ENCODE results near the gene FGF18. TPM values are rescaled to one million over a fixed set of nuclear protein-coding genes. Genes with fewer than 3 reads are reported as not detected.

FGF18 gene
- total RNA-seq, 1 experiment from 2014 or later = 1.7 TPM

DNA sequence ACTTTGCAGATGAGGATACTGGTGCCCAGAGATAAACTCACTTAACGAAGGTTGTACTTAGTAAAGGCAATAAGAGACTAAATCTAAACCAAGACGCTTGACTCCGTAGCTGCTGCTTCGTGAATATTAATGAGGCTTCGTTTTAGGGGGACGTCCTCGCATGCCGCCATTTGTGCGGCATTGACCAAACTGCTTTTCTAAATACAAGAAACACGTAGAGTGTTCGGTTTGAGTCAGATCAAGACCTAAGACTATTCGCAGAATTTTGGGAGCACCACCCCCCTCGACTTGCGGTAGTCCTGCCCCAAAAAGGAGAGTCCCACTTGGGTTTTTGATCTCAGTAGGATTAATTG lies 30.7 kb upstream of the FGF18 start:
- ATAC-seq (peak; percentile 0; the same call in 1 of the 2 replicates), DNase-seq (ENCODE audit: low read depth, low spot score) (no peak)
- peaks cover 23% of the 10 kb centered on the region for H3K4me1 ChIP-seq (ENCODE audit: control insufficient read depth, insufficient read depth, low read length)
- intact Hi-C loops (cut with micrococcal nuclease; ENCODE audit: unreplicated experiment) = no loop called here
- in situ Hi-C loops (cut with HindIII; ENCODE audit: low pct_unique_long_range_greater_than_20kb, low sequenced_read_pairs) = no loop called here
- no peaks in the 10 kb centered on the region for H3K27me3 ChIP-seq (ENCODE audit: control insufficient read depth, insufficient read depth, low read length)
- H3K4me3 ChIP-seq (ENCODE audit: low read depth in 2 of 2, low read length in 2 of 2) = peak overlapping the region; percentile 93 to 96
- H3K36me3 ChIP-seq (ENCODE audit: control insufficient read depth, insufficient read depth, low read length) = peaks cover 46% of the 10 kb centered on the region
- BruUV-seq (replicated peaks) = TSS peak; percentile 62
- no peak for TF ChIP-seq POLR2AphosphoS5 (IDR thresholded peaks at IDR 0.05; ENCODE audit: low read depth, low read length)
- TF ChIP-seq, protein P1, sequence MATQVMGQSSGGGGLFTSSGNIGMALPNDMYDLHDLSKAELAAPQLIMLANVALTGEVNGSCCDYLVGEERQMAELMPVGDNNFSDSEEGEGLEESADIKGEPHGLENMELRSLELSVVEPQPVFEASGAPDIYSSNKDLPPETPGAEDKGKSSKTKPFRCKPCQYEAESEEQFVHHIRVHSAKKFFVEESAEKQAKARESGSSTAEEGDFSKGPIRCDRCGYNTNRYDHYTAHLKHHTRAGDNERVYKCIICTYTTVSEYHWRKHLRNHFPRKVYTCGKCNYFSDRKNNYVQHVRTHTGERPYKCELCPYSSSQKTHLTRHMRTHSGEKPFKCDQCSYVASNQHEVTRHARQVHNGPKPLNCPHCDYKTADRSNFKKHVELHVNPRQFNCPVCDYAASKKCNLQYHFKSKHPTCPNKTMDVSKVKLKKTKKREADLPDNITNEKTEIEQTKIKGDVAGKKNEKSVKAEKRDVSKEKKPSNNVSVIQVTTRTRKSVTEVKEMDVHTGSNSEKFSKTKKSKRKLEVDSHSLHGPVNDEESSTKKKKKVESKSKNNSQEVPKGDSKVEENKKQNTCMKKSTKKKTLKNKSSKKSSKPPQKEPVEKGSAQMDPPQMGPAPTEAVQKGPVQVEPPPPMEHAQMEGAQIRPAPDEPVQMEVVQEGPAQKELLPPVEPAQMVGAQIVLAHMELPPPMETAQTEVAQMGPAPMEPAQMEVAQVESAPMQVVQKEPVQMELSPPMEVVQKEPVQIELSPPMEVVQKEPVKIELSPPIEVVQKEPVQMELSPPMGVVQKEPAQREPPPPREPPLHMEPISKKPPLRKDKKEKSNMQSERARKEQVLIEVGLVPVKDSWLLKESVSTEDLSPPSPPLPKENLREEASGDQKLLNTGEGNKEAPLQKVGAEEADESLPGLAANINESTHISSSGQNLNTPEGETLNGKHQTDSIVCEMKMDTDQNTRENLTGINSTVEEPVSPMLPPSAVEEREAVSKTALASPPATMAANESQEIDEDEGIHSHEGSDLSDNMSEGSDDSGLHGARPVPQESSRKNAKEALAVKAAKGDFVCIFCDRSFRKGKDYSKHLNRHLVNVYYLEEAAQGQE (IDR thresholded peaks at IDR 0.05; ENCODE audit: insufficient read depth in 1 of 2, low read depth in 2 of 2, low read length in 1 of 2) = no peak
- no peak for TF ChIP-seq SIN3A (IDR thresholded peaks at IDR 0.05; ENCODE audit: borderline replicate concordance, insufficient read depth, low read depth, low read length)
- TF ChIP-seq TCF7L2 (IDR thresholded peaks at IDR 0.05; ENCODE audit: low read depth, low read length) = no peak
- no peak for TF ChIP-seq CTCF (IDR thresholded peaks at IDR 0.05)
- POLR2A ChIA-PET = interaction anchor here (0.5 kb wide), 1 partner anchor 203 kb away, joined by 3 read pairs; no protein-coding TSS in a partner anchor
- H3K9me3 ChIP-seq (ENCODE audit: control insufficient read depth, insufficient read depth, low read depth, low read length) = no peaks in the 10 kb centered on the region
- H3K27ac ChIP-seq (ENCODE audit: low read length) = peak overlapping the region; percentile 88
- CTCF ChIA-PET = no interaction called here

GRCh38 chr5:171390883-171391677 lies 28.4 kb upstream of the FGF18 start:
- CTCF ChIA-PET = no interaction called here
- peaks cover 26% of the 10 kb centered on the region for H3K4me1 ChIP-seq (ENCODE audit: control insufficient read depth, insufficient read depth, low read length)

More at GRCh38 chr5:171390883-171391677, 28.4 kb upstream of the FGF18 start:
- intact Hi-C loops (cut with micrococcal nuclease; ENCODE audit: unreplicated experiment) = no loop called here
- Histone ChIP-seq H3K4me3 (ENCODE audit: low read depth in 2 of 2, low read length in 2 of 2) (peak overlapping the region; percentile 93 to 96), H3K27me3 (ENCODE audit: control insufficient read depth, insufficient read depth, low read length) (no peaks in the 10 kb centered on the region), H3K27ac (ENCODE audit: low read length) (0 out of 2 replicates have a peak overlapping the region, but pooled peaks have one; percentile 3), H3K36me3 (ENCODE audit: control insufficient read depth, insufficient read depth, low read length) (peaks cover 46% of the 10 kb centered on the region), H3K9me3 (ENCODE audit: control insufficient read depth, insufficient read depth, low read depth, low read length) (no peaks in the 10 kb centered on the region)
- ATAC-seq (no peak), DNase-seq (ENCODE audit: low read depth, low spot score) (no peak)
- TF ChIP-seq POLR2AphosphoS5 (IDR thresholded peaks at IDR 0.05; ENCODE audit: low read depth, low read length) = no peak
- TF ChIP-seq CTCF (IDR thresholded peaks at IDR 0.05) = no peak
- TF ChIP-seq SIN3A (IDR thresholded peaks at IDR 0.05; ENCODE audit: borderline replicate concordance, insufficient read depth, low read depth, low read length) = no peak
- TF ChIP-seq, protein P1 (IDR thresholded peaks at IDR 0.05; ENCODE audit: insufficient read depth in 1 of 2, low read depth in 2 of 2, low read length in 1 of 2) = no peak
- no peak for TF ChIP-seq TCF7L2 (IDR thresholded peaks at IDR 0.05; ENCODE audit: low read depth, low read length)
- in situ Hi-C loops (cut with HindIII; ENCODE audit: low pct_unique_long_range_greater_than_20kb, low sequenced_read_pairs) = no loop called here
- POLR2A ChIA-PET = no interaction called here
- no TSS peak for BruUV-seq (replicated peaks)

Data from Panc1 (cell line).